ENCODE data around the gene RHBG.
"Not testable (repeated sequence)": the region's sequence is repeated elsewhere in the genome, so short reads cannot be mapped to it uniquely, and the experiment has no call there.

Gene RHBG

GRCh38 chr1:156368889-156369684 is at the start of gene RHBG:
TSS of gene RHBG (plus strand) at chr1:156369211. CDS start at chr1:156369250, 39 bp downstream.
- no peak for DNase-seq (ENCODE audit: low spot score)

GRCh38 chr1:156319664-156320063 is 49.3 kb upstream of the RHBG start:
- peak; percentile 37 for DNase-seq (ENCODE audit: low spot score)

GRCh38 chr1:156320560-156320959 is 48.5 kb upstream of the RHBG start:
- no peak for DNase-seq (ENCODE audit: low spot score)

- peak; percentile 35 for DNase-seq (ENCODE audit: low spot score)
Observed at GRCh38 chr1:156323179-156323578, 45.8 kb upstream of the RHBG start.

GRCh38 chr1:156336242-156336641 is 32.8 kb upstream of the RHBG start:
- no peak for DNase-seq (ENCODE audit: low spot score)

- no peak for DNase-seq (ENCODE audit: low spot score)
Observed at GRCh38 chr1:156337052-156337887, 31.7 kb upstream of the RHBG start.

- no peak for DNase-seq (ENCODE audit: low spot score)
Observed at GRCh38 chr1:156337888-156338179, 31.2 kb upstream of the RHBG start.

GRCh38 chr1:156338180-156338976 is 30.6 kb upstream of the RHBG start, which contains the start of the genes CCT3 and TSACC:
TSS of gene CCT3 (minus strand) at chr1:156338292. CDS start at chr1:156338184, 108 bp downstream.
TSS of gene TSACC (plus strand) at chr1:156338526. CDS start at chr1:156339758, 1,232 bp downstream.
- peak; percentile 99 for DNase-seq (ENCODE audit: low spot score)

- no peak for DNase-seq (ENCODE audit: low spot score)
Observed at GRCh38 chr1:156342166-156342955, 26.6 kb upstream of the RHBG start.

- no peak for DNase-seq (ENCODE audit: low spot score)
Observed at GRCh38 chr1:156344409-156344808, 24.6 kb upstream of the RHBG start.

GRCh38 chr1:156346035-156346434 is 23.0 kb upstream of the RHBG start:
- not testable (repeated sequence) for DNase-seq (ENCODE audit: low spot score)

GRCh38 chr1:156346636-156347035 is 22.4 kb upstream of the RHBG start:
- DNase-seq (ENCODE audit: low spot score), result peak; percentile 63

- peak; percentile 35 for DNase-seq (ENCODE audit: low spot score)
Observed at GRCh38 chr1:156347331-156347730, 21.7 kb upstream of the RHBG start.

GRCh38 chr1:156352481-156352880 is 16.5 kb upstream of the RHBG start:
- DNase-seq (ENCODE audit: low spot score), result not testable (repeated sequence)

GRCh38 chr1:156356262-156356874 is 12.6 kb upstream of the RHBG start:
- no peak for DNase-seq (ENCODE audit: low spot score)

GRCh38 chr1:156356875-156357534 is 12.0 kb upstream of the RHBG start:
- no peak for DNase-seq (ENCODE audit: low spot score)

- DNase-seq (ENCODE audit: low spot score), result no peak
Observed at GRCh38 chr1:156357977-156358376, 11.0 kb upstream of the RHBG start.

- no peak for DNase-seq (ENCODE audit: low spot score)
Observed at GRCh38 chr1:156358641-156359040, 10.4 kb upstream of the RHBG start.

GRCh38 chr1:156359249-156359648 is 9.8 kb upstream of the RHBG start:
- no peak for DNase-seq (ENCODE audit: low spot score)

GRCh38 chr1:156359973-156360372 is 9.0 kb upstream of the RHBG start:
- DNase-seq (ENCODE audit: low spot score), result no peak

Measured in hepatic stellate cell (primary cell).